ENCODE results near the gene RNF113A. TPM values are rescaled to one million over a fixed set of nuclear protein-coding genes. Genes with fewer than 3 reads are reported as not detected.
"Not testable (repeated sequence)": the region's sequence is repeated elsewhere in the genome, so short reads cannot be mapped to it uniquely, and the experiment has no call there.

RNF113A gene
- total RNA-seq, 2 donors from 2014 or later: 13.4 to 14.6 TPM

GRCh38 chrX:119826399-119826959, 45.1 kb downstream of the RNF113A start:
- H3K36me3 ChIP-seq: no peaks in the 10 kb centered on the region
- no peak for DNase-seq
- no peak overlapping the region for H3K4me3 ChIP-seq
- H3K4me1 ChIP-seq: no peaks in the 10 kb centered on the region
- intact Hi-C loops (cut with DNase I): no loop called here
- no peak overlapping the region for H3K9ac ChIP-seq (ENCODE audit: low read depth in 2 of 2, low read length in 2 of 2)
- H3K27me3 ChIP-seq: no peaks in the 10 kb centered on the region
- TF ChIP-seq CTCF (IDR thresholded peaks at IDR 0.05): no peak
- no peaks in the 10 kb centered on the region for H3K9me3 ChIP-seq
- no peak overlapping the region for H3K27ac ChIP-seq

- H3K9me3 ChIP-seq; H3K4me3 ChIP-seq; DNase-seq; H3K9ac ChIP-seq (ENCODE audit: low read depth in 2 of 2, low read length in 2 of 2); H3K27me3 ChIP-seq; H3K36me3 ChIP-seq; H3K27ac ChIP-seq; H3K4me1 ChIP-seq; intact Hi-C loops (cut with DNase I): not testable (repeated sequence)
Observed at GRCh38 chrX:119824221-119824620, 47.3 kb downstream of the RNF113A start.

DNA sequence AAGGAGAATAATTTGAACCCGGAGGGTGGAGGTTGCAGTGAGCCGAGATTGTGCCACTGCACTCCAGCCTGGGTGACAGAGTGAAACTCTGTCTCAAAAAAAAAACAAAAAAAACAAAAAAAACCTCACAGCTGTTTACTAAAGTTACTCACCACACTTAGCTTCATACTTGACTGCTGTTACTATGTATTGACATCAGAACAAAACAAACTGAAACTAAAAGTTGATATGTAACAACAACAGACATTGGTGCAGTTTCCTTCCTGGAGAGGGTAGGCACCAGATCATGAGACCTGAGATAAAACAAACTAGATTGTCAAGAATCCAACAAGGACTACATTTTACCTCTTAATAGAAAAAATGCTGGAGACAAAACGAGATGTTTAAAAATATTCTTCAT, 49.8 kb downstream of the RNF113A start:
- H3K9me3 ChIP-seq; H3K4me1 ChIP-seq; H3K36me3 ChIP-seq; H3K27me3 ChIP-seq; H3K9ac ChIP-seq (ENCODE audit: low read depth in 2 of 2, low read length in 2 of 2); intact Hi-C loops (cut with DNase I); H3K4me3 ChIP-seq; H3K27ac ChIP-seq; DNase-seq: not testable (repeated sequence)

Other genes with a start within 250 kb of the RNF113A start
- 10 to 100 TPM in 1 of 2 donors, 1 to 10 TPM in 1; 9.4 to 21.2 TPM for gene SEPTIN6, start 178.6 kb downstream of the RNF113A start, total RNA-seq
- gene SOWAHD, start 113.1 kb downstream of the RNF113A start, total RNA-seq: 1 to 10 TPM; 3.2 to 4.9 TPM
- gene RPL39, start 80.1 kb downstream of the RNF113A start, total RNA-seq: 1,000 to 10,000 TPM; 1,267 to 1,593 TPM
- gene UPF3B, start 18.8 kb downstream of the RNF113A start, total RNA-seq: 10 to 100 TPM; 10.2 to 10.5 TPM
- gene NDUFA1, start 99 bp upstream of the RNF113A start, total RNA-seq: 100 to 1,000 TPM; 167 to 221 TPM
- gene AKAP14, start 24.2 kb upstream of the RNF113A start, total RNA-seq: not detected
- 1 to 10 TPM; 5.5 to 7.1 TPM for gene NKAP, start 72.0 kb upstream of the RNF113A start, total RNA-seq
- not detected for gene RHOXF2B, start 206.0 kb upstream of the RNF113A start, total RNA-seq
- under 1 TPM in 1 of 2 donors, not detected in 1; 0.45 TPM for gene RHOXF1, start 244.2 kb upstream of the RNF113A start, total RNA-seq

Data from colonic mucosa (tissue), 4 donors.